Stimulated activated CD4-positive, alpha-beta T cell treated with anti-CD3 and anti-CD28 coated beads, Interleukin-2, amount 100 ng/mL, for 4 hours (primary cell): ENCODE data around the gene HHATL.

Experiments used
- DNase-seq: peaks from one replicate; pipeline ENCODE4 v3.0.0-alpha.2; 2020; ENCODE audit warnings: low read depth

HHATL gene

DNA sequence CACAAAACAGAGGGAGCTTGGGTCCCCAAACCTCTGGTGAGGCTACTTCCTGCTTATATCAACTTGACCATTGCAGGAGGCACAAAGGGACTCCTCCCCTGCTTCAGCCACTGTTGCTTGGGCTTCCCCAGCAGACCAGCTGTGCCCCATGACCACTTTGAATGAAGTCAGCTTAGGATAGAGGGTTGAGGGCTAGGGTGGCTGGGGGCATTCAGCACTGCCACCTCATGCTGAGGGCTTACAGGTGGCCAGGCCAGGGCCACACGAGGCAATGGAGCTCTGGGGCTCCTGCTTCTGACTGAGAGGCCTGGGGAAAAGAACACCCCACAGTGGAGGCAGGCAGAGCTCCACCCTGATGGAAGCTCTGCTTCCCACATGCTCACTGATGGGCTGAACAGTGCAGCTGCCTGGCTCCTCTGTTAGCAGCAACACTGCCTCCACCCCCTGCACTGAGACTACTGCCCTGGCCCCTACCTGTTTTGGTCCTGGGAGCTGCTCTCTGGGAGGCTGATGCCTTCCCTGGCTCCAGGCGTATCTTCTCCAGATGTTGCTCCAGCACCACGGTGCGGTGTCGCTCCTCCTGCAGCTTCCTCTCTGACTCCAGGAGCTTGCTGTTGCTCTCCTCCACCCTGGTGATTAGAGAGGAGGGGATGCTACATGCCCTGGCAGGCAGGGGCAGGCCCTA lies 10.2 kb upstream of the HHATL start:
- no peak for DNase-seq

GRCh38 chr3:42712344-42712648 lies 9.7 kb upstream of the HHATL start:
- no peak for DNase-seq

GRCh38 chr3:42711491-42712343 lies 9.1 kb upstream of the HHATL start:
- no peak for DNase-seq

- no peak for DNase-seq
These were observed 7.9 kb upstream of the HHATL start for GRCh38 chr3:42710323-42711021.

GRCh38 chr3:42709621-42710020 lies 7.0 kb upstream of the HHATL start:
- no peak for DNase-seq

- no peak for DNase-seq
These were observed 6.1 kb upstream of the HHATL start for GRCh38 chr3:42708611-42709151.

DNA sequence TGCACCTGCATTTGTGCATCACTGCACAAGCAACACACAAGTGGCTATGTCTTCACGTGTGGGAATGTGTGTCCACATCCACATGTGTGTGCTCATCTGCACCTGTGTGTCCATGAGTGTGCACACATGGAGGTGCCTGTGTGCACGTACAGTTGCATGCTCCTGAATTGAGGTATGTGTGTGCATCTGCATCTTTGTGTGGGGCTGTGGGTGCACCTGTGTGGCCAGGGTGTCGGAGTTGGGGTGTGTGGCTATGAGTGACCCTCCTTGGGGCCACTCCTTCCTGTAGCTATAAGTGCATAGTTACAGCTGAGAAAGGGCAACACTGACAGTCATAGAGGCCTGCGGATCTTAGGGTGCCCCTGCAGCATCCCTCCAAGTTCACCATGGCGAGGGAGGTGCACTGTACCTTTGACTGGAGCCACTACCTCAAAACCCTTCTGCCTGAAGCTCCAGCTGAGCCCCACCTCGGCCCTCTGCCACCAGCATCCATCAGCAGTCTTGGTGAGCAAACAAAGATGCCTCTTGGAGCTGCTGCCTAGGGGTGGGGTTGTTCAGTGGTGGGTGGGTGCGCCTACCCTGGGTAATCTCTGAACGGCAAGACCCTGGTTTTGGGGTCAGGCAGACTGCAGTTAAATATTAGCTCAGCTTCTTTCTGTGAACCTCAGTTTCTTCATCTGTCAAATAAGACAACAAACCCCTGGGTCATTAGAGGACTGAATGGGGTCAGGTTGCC lies 5.2 kb upstream of the HHATL start:
- no peak for DNase-seq

- no peak for DNase-seq
These were observed 4.4 kb upstream of the HHATL start for GRCh38 chr3:42706721-42707619.

- DNase-seq, result no peak
These were observed 3.5 kb upstream of the HHATL start for GRCh38 chr3:42705962-42706585.

GRCh38 chr3:42705058-42705767 lies 2.6 kb upstream of the HHATL start:
- no peak for DNase-seq

DNA sequence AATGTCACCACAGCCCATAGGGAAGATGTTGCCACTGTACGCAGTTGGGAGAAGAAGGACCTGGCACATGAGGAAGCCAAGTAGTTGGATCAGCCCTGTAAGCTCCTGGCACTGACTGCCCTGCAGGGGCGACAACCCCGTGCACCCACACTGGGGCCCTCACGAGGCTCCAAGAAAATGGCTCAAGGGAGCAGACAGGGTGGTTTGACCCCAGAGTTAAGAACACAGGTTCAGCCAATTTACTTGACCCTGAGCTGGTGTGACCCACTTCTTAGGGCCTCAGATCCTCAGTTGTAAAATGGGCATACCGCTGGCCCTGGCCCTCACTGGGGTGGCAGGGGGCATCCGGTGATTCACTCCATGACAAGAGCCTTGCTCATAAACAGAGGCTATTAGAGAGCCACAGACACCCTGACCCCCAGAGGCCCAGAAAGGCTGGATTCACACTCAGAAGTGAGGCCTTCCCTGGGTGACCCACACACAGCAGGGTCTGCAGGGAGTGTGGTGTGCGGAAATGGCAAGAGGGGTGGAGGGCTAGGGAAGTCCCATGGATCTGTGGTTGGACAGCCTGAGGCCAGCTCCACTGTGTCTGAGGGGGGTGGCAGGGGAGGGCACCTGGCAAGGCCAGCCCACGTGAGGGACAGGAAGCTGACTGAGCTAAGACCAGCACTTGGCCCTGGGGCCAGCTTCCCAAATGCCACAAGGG lies 1.7 kb upstream of the HHATL start:
- DNase-seq, result no peak

GRCh38 chr3:42703695-42704025 lies 1.1 kb upstream of the HHATL start:
- DNase-seq, result no peak

DNA sequence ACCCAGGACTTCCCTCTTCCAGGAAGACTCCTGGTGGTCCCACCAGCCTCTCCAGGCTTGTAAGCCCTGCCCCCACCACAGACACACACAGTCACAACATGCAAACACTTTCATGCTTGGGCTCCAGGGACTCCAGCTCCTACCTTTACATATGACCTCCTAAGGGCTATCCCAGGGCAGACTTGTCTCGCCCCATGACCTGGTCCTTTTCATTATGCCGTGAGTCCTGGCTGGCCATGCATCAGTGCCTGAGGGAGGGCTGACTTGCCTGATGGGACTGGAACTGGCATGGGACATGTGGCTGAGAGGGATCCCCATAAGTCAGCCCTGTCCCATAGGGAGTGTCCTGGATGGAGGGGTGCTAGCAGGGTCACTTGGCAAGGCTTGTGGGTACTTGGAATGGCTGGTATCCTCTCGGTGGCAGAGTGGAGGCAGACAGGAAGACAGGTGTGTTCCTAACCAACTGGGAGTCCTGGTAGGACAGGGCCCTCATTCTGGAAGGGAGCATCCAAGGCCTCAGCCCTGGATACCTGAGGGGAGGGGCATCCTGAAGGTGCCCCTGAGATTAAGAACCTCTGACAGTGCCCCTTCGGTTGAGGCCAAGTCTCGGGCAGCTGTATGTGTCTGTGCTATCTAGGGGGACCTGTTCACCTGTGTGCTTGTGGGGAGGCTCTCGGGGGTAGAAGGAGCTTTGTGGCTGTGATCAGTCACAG lies 540 bp upstream of the HHATL start:
- no peak for DNase-seq

- no peak for DNase-seq
These were observed 1.1 kb downstream of the HHATL start for GRCh38 chr3:42701371-42702065.

DNA sequence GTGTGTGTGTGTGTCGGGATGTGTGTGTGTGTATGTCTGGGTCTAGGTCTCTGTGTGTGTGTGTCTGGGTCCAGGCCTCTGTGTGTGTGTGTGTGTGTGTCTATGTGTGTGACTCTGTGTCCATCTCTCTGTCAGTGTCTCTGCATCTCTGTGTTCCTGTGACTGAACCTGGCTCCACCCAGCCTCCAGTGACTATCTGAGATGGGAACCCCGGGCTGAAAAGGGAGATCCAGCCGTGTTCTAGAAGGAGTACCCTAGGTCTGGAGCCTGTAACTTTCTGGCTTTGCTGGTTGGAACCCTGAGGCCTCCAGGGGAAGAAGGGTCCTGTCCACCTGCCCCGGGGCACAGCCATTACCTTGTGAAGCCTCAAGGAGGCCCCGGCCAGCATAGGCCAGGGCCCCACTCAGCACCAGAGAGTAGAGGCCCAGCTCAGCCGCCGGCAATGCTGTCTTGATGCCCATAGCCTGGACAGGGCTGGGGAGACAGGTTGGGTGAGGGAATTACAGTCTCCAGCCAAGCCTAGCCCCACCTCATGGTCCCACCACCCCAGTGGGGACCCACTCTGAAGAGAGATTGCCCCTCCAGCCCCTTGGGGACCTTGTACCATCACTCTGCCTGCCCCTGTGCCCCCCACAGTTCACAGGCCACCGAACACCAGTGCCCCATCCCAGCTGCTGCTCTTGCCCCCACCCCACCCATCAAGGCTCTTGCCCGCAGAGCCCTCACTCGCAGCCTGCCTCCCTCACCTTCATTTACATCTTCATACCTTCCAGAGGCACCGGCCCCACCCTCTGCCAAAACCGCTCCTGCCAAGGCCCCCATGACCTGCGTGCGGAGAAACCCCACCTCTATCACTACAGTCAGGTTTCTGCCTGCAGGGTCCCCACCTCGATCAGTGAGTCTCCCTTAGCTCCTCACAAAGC lies 2.0 kb downstream of the HHATL start:
- DNase-seq, result no peak

- DNase-seq, result no peak
These were observed 3.1 kb downstream of the HHATL start for GRCh38 chr3:42699511-42699971.

- no peak for DNase-seq
These were observed 3.7 kb downstream of the HHATL start for GRCh38 chr3:42698911-42699230.
